ENCODE measurements around the gene CSPG5.

The CSPG5 gene

GRCh38 chr3:47613722-47614121 is 35.1 kb upstream of the CSPG5 start:
- no peak for TF ChIP-seq CTCF (IDR thresholded peaks at IDR 0.05)
- Mint-ChIP-seq H3K9me3 (no peaks in the 10 kb centered on the region), H3K36me3 (ENCODE audit: low read depth) (peaks cover 59% of the 10 kb centered on the region), H3K4me1 (no peaks in the 10 kb centered on the region), H3K27me3 (ENCODE audit: low read depth, poor library complexity) (no peaks in the 10 kb centered on the region), H3K27ac (no peak overlapping the region), H3K4me3 (no peak overlapping the region)
- no peak for DNase-seq

GRCh38 chr3:47612879-47613278 is 34.2 kb upstream of the CSPG5 start:
- Mint-ChIP-seq H3K4me1 (no peaks in the 10 kb centered on the region), H3K36me3 (ENCODE audit: low read depth) (peaks cover 58% of the 10 kb centered on the region), H3K27ac (no peak overlapping the region), H3K9me3 (no peaks in the 10 kb centered on the region), H3K4me3 (no peak overlapping the region), H3K27me3 (ENCODE audit: low read depth, poor library complexity) (no peaks in the 10 kb centered on the region)
- no peak for TF ChIP-seq CTCF (IDR thresholded peaks at IDR 0.05)
- no peak for DNase-seq

- TF ChIP-seq CTCF (IDR thresholded peaks at IDR 0.05), result no peak
- no peak for DNase-seq
- H3K4me3 Mint-ChIP-seq, result no peak overlapping the region
- H3K4me1 Mint-ChIP-seq, result no peaks in the 10 kb centered on the region
- no peaks in the 10 kb centered on the region for H3K9me3 Mint-ChIP-seq
- H3K27me3 Mint-ChIP-seq (ENCODE audit: low read depth, poor library complexity), result no peaks in the 10 kb centered on the region
- H3K27ac Mint-ChIP-seq, result peak overlapping the region; percentile 21
- peaks cover 51% of the 10 kb centered on the region for H3K36me3 Mint-ChIP-seq (ENCODE audit: low read depth)
Measured at GRCh38 chr3:47612178-47612577, 33.5 kb upstream of the CSPG5 start.

- Mint-ChIP-seq H3K4me1 (no peaks in the 10 kb centered on the region), H3K27ac (peak overlapping the region; percentile 21), H3K36me3 (ENCODE audit: low read depth) (peaks cover 45% of the 10 kb centered on the region), H3K9me3 (no peaks in the 10 kb centered on the region), H3K4me3 (no peak overlapping the region), H3K27me3 (ENCODE audit: low read depth, poor library complexity) (no peaks in the 10 kb centered on the region)
- no peak for TF ChIP-seq CTCF (IDR thresholded peaks at IDR 0.05)
- DNase-seq, result no peak
Measured at GRCh38 chr3:47611576-47611975, 32.9 kb upstream of the CSPG5 start.

- no peaks in the 10 kb centered on the region for H3K27me3 Mint-ChIP-seq (ENCODE audit: low read depth, poor library complexity)
- TF ChIP-seq CTCF (IDR thresholded peaks at IDR 0.05), result no peak
- H3K4me3 Mint-ChIP-seq, result no peak overlapping the region
- no peak for DNase-seq
- H3K9me3 Mint-ChIP-seq, result no peaks in the 10 kb centered on the region
- no peak overlapping the region for H3K27ac Mint-ChIP-seq
- H3K36me3 Mint-ChIP-seq (ENCODE audit: low read depth), result peaks cover 52% of the 10 kb centered on the region
- H3K4me1 Mint-ChIP-seq, result no peaks in the 10 kb centered on the region
Measured at GRCh38 chr3:47610583-47610982, 31.9 kb upstream of the CSPG5 start.

GRCh38 chr3:47607335-47607734 is 28.7 kb upstream of the CSPG5 start:
- DNase-seq, result no peak
- no peaks in the 10 kb centered on the region for H3K4me1 Mint-ChIP-seq
- H3K36me3 Mint-ChIP-seq (ENCODE audit: low read depth), result peaks cover 79% of the 10 kb centered on the region
- H3K9me3 Mint-ChIP-seq, result no peaks in the 10 kb centered on the region
- H3K4me3 Mint-ChIP-seq, result no peak overlapping the region
- TF ChIP-seq CTCF (IDR thresholded peaks at IDR 0.05), result no peak
- H3K27me3 Mint-ChIP-seq (ENCODE audit: low read depth, poor library complexity), result no peaks in the 10 kb centered on the region
- no peak overlapping the region for H3K27ac Mint-ChIP-seq
